Prostate gland (tissue), 2 donors: Measurements from ENCODE around the gene TEFM. TPM values are rescaled to one million over a fixed set of nuclear protein-coding genes. Genes with fewer than 3 reads are reported as not detected.
"Not testable (repeated sequence)": the region's sequence is repeated elsewhere in the genome, so short reads cannot be mapped to it uniquely, and the experiment has no call there.

Experiments used
- DNase-seq: peaks from one replicate; pipeline ENCODE4 v3.0.0-alpha.2; 2019; ENCODE audit warnings: low spot score
- H3K27ac ChIP-seq, 2 donors: fragments of 200-600 bp; sonication (generic); 2 replicates each; pipeline ENCODE4 v1.5.1; 2017 to 2019
- H3K27me3 ChIP-seq: fragments of 200-600 bp; sonication (generic); replicated peaks from 2 replicates; pipeline ENCODE4 v1.5.1; 2019; ENCODE audit not compliant: insufficient read depth
- H3K36me3 ChIP-seq, 2 donors: fragments of 200-600 bp; sonication (generic); 1 replicate in 1 of 2; 2 replicates in 1 of 2; pipeline versions ENCODE4 v1.5.1 to v1.8.1; 2017 to 2019
- H3K4me1 ChIP-seq: fragments of 200-600 bp; sonication (generic); replicated peaks from 2 replicates; pipeline ENCODE4 v1.5.1; 2019
- H3K4me3 ChIP-seq, 2 donors: fragments of 200-600 bp; sonication (generic); 2 replicates each; pipeline ENCODE4 v1.5.1; 2017 to 2019
- H3K9me3 ChIP-seq: fragments of 200-600 bp; sonication (generic); 2 replicates; pipeline ENCODE4 v1.5.1; 2017
- POLR2A ChIP-seq: fragments of 450-650 bp; IDR thresholded peaks from one replicate; pipeline ENCODE4 v1.6.1; 2016; ENCODE audit warnings: antibody characterized with exemption, mild to moderate bottlenecking
- POLR2AphosphoS5 ChIP-seq: sonication (generic); formaldehyde crosslinking; IDR thresholded peaks from one replicate; pipeline ENCODE4 v1.6.1; 2017; ENCODE audit warnings: antibody characterized with exemption
- WGBS: methylation state at CpG from one replicate; pipeline ENCODE4 v1.1.5; 2018; 5-methylcytosine and 5-hydroxymethylcytosine counted together
- intact Hi-C: fragments of 100-400 bp; cut with DNase I; formaldehyde crosslinking; loops from one replicate; pipeline ENCODE4 v1.14.2; 2022
- total RNA-seq, 2 donors: library from RNA; depleted of rRNA; stranded (reverse); fragments of >200 nt; gene quantifications; one replicate each; pipeline ENCODE4 v1.1.0, GENCODE V29; 2016
- TF ChIP-seq, protein P1 (sequence below), 4 experiments: fragments of 200-600 bp in 2 of 4; fragments of 450-650 bp in 2 of 4; sonication (generic) in 2 of 4; IDR thresholded peaks; 1 replicate in 3 of 4; 2 replicates in 1 of 4; pipeline ENCODE4 v1.5.1; 2016 to 2019; ENCODE audit warnings: antibody characterized with exemption in 4 of 4, mild to moderate bottlenecking in 2 of 4, moderate library complexity in 2 of 4

The TEFM gene
- total RNA-seq, 2 donors from 2014 or later: 4.4 to 8.6 TPM

DNA sequence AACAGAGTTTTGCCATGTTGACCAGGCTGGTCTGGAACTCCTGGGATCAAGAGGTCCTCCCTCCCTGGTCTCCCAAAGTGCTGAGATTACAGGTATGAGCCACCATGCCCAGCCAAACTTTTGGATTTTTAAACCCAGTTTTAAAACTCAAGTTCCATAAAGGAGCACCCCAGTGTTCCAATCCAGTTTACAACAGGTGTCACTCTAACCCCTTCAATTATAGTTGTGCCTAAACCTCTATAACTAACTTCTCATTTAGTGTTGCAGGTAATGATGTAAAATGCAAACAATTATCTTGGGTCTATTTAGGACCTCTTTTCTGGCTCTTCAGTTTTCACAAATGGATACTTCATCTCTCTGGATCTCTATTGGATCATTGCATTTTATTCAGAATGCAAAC is 7.9 kb upstream of the TEFM start:
- Histone ChIP-seq H3K9me3 (no peaks in the 10 kb centered on the region), H3K27me3 (no peaks in the 10 kb centered on the region), H3K4me1 (no peaks in the 10 kb centered on the region), H3K36me3 (no peaks in the 10 kb centered on the region), H3K4me3 (no peak overlapping the region), H3K27ac (no peak overlapping the region)
- TF ChIP-seq POLR2A (no peak), POLR2AphosphoS5 (no peak)
- TF ChIP-seq, protein P1, sequence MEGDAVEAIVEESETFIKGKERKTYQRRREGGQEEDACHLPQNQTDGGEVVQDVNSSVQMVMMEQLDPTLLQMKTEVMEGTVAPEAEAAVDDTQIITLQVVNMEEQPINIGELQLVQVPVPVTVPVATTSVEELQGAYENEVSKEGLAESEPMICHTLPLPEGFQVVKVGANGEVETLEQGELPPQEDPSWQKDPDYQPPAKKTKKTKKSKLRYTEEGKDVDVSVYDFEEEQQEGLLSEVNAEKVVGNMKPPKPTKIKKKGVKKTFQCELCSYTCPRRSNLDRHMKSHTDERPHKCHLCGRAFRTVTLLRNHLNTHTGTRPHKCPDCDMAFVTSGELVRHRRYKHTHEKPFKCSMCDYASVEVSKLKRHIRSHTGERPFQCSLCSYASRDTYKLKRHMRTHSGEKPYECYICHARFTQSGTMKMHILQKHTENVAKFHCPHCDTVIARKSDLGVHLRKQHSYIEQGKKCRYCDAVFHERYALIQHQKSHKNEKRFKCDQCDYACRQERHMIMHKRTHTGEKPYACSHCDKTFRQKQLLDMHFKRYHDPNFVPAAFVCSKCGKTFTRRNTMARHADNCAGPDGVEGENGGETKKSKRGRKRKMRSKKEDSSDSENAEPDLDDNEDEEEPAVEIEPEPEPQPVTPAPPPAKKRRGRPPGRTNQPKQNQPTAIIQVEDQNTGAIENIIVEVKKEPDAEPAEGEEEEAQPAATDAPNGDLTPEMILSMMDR (IDR thresholded peaks at IDR 0.05): no peak
- intact Hi-C loops: no loop called here
- no peak for DNase-seq

DNA sequence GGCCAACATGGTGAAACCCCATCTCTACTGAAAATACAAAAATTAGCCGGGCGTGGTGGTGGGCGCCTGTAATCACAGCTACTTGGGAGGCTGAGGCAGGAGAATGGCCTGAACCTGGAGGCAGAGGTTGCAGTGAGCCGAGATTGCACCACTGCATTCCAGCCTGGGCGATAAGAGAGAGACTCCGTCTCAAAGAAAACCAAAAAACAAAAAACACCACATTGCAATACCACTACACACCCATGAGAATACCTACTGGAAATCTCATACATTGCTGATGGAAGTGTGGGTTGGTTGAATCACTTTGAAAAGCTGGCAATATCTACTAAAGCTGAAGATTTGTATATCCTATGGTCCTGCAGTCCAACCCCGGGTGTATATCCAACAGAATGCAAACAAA is 4.1 kb upstream of the TEFM start:
- 93% methylated on average over 7 of the region's 7 CpGs for WGBS

GRCh38 chr17:30908717-30909420 is 2.8 kb upstream of the TEFM start:
- Histone ChIP-seq H3K4me1 (no peaks in the 10 kb centered on the region), H3K27me3 (no peaks in the 10 kb centered on the region), H3K36me3 (no peaks in the 10 kb centered on the region), H3K9me3 (no peaks in the 10 kb centered on the region), H3K4me3 (no peak overlapping the region), H3K27ac (no peak overlapping the region)
- intact Hi-C loops: loop anchor here (5.0 kb wide), 1 partner anchor 307 kb away; no protein-coding TSS in a partner anchor
- TF ChIP-seq, protein P1 (IDR thresholded peaks at IDR 0.05): no peak
- TF ChIP-seq POLR2AphosphoS5 (no peak), POLR2A (no peak)
- DNase-seq: no peak
- 89% methylated on average over 3 of the region's 3 CpGs for WGBS

More for the DNA sequence above, 4.1 kb upstream of the TEFM start:
- H3K27ac ChIP-seq, DNase-seq, H3K36me3 ChIP-seq, H3K9me3 ChIP-seq, H3K4me3 ChIP-seq, intact Hi-C loops, H3K4me1 ChIP-seq, H3K27me3 ChIP-seq: not testable (repeated sequence)

DNA sequence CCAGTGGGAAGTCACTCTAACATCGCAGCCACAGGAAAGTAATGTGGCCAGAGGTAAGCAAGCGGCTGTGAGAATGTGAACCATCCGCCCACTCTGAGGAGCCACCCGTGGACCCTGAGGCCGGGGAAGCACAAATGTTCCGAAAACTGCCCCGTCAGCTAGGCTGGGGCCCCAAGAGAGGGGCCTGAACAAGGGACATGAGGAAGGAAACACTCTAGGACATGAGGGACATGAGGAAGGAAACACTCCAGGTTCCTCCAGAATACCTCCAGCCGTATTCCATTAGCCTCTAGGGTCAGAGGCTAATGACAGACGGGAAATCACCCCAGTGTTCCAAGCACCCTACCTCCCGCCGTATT is 317 bp downstream of the TEFM start:
- H3K36me3 ChIP-seq: no peaks in the 10 kb centered on the region
- no peaks in the 10 kb centered on the region for H3K4me1 ChIP-seq
- no peak for TF ChIP-seq POLR2A
- TF ChIP-seq, protein P1 (IDR thresholded peaks at IDR 0.05): no peak
- no peak for TF ChIP-seq POLR2AphosphoS5
- DNase-seq: no peak
- WGBS: 0% methylated on average over 11 of the region's 11 CpGs
- H3K27me3 ChIP-seq: no peaks in the 10 kb centered on the region
- peak overlapping the region; percentile 57 to 70 for H3K4me3 ChIP-seq
- H3K9me3 ChIP-seq: no peaks in the 10 kb centered on the region
- intact Hi-C loops: loop anchor here (5.0 kb wide), 1 partner anchor 303 kb away; no protein-coding TSS in a partner anchor
- H3K27ac ChIP-seq: peak overlapping the region; percentile 90

DNA sequence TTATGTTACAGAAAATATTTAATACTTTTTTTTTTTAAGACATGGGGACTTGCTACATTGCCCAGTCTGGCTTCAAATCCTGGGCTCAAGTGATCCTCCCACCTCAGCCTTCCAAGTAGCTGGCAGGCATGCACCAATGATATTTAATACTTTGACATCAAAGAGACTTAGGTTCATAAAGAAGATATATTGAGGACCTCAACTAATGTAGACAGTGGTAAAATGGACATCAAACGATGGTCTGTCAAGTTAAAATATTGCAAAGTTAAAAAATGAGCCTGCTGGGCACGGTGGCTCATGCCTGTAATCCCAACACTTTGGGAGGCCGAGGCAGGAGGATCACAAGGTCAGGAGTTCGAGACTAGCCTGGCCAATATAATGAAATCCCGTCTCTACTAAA is 8.7 kb downstream of the TEFM start:
- 74% methylated on average over 5 of the region's 5 CpGs for WGBS
- no peak for DNase-seq
- Histone ChIP-seq H3K27ac (no peak overlapping the region), H3K27me3 (no peaks in the 10 kb centered on the region), H3K4me1 (no peaks in the 10 kb centered on the region), H3K4me3 (no peak overlapping the region), H3K36me3 (no peaks in the 10 kb centered on the region), H3K9me3 (no peaks in the 10 kb centered on the region)
- TF ChIP-seq, protein P1 (IDR thresholded peaks at IDR 0.05): no peak
- TF ChIP-seq POLR2AphosphoS5: no peak
- TF ChIP-seq POLR2A: no peak
- intact Hi-C loops: no loop called here
